Bronchial epithelial cell (primary cell): Measurements from ENCODE around the gene EFHD1. TPM values are rescaled to one million over a fixed set of nuclear protein-coding genes. Genes with fewer than 3 reads are reported as not detected.

Source experiments
- DNase-seq: peaks from one replicate; pipeline ENCODE4 v3.0.0-alpha.2; 2010; ENCODE audit warnings: low read depth
- FAIRE-seq: peaks from 2 replicates; lab custom pipeline; 2011; peaks lifted over from hg19 to GRCh38; lab: Jason Lieb, UNC
- H3K27me3 ChIP-seq: 2 replicates; pipeline ENCODE4 v1.5.1; 2011; ENCODE audit warnings: low read length; ENCODE audit not compliant: control insufficient read depth, insufficient read depth
- H3K36me3 ChIP-seq: 2 replicates; pipeline ENCODE4 v1.5.1; 2011; ENCODE audit warnings: low read length; ENCODE audit not compliant: control insufficient read depth, insufficient read depth
- H3K4me3 ChIP-seq: 2 replicates; pipeline ENCODE4 v1.5.1; 2011; ENCODE audit warnings: mild to moderate bottlenecking, low read depth, low read length, control low read depth
- total RNA-seq: library from RNA; depleted of rRNA; stranded (reverse); fragments of >200 nt; gene quantifications from 2 replicates; pipeline ENCODE4 v1.2.1, GENCODE V29; 2014
- TF ChIP-seq, protein P1 (sequence below): IDR thresholded peaks from 2 replicates; pipeline ENCODE4 v1.5.1; 2011; ENCODE audit warnings: mild to moderate bottlenecking, moderate library complexity, low read length, control low read depth, inconsistent platforms; ENCODE audit not compliant: insufficient read depth, severe bottlenecking

The EFHD1 gene
- total RNA-seq, 1 donor from 2014 or later: not detected

DNA sequence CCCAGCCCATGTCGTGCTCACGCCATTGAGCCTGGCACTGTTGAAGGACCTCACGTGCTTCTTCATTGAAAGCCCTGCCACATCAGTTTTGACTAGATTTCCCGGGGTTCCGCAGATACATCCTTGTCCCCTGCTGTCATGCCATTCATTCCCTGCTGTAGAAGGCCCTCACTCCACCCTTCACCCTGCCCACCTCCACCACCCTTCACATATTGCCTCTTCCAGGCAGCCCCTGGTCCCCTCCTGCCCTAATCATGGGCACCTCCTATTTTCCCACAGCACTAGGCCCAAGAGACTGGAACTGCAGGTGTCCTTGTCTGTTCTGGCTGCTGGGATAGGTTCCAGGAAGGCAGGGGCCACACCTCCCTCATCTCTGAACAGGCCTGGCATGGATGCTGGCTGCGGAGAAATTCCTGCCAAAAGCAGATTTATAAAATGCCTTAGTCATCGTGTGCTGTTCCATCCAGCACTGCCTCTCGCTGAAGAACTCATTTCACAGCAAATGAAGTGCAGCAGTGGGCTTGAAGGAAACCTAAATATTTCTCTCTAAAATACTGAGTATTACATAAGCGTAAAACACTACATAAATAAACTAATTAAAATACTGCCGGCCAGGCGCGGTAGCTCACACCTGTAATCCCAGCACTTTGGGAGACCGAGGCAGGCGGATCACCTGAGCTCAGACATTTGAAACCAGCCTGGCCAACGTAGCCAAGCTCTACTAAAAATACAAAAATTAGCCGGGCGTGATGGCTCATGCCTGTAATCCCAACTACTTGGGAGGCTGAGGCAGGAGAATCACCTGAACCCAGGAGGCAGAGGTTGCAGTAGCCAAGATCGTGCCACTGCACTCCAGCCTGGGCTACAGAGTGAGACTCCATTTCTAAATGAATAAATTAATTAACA is 44.5 kb upstream of the EFHD1 start:
- TF ChIP-seq, protein P1, sequence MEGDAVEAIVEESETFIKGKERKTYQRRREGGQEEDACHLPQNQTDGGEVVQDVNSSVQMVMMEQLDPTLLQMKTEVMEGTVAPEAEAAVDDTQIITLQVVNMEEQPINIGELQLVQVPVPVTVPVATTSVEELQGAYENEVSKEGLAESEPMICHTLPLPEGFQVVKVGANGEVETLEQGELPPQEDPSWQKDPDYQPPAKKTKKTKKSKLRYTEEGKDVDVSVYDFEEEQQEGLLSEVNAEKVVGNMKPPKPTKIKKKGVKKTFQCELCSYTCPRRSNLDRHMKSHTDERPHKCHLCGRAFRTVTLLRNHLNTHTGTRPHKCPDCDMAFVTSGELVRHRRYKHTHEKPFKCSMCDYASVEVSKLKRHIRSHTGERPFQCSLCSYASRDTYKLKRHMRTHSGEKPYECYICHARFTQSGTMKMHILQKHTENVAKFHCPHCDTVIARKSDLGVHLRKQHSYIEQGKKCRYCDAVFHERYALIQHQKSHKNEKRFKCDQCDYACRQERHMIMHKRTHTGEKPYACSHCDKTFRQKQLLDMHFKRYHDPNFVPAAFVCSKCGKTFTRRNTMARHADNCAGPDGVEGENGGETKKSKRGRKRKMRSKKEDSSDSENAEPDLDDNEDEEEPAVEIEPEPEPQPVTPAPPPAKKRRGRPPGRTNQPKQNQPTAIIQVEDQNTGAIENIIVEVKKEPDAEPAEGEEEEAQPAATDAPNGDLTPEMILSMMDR: no peak
- H3K36me3 ChIP-seq: no peaks in the 10 kb centered on the region
- H3K27me3 ChIP-seq: no peaks in the 10 kb centered on the region
- no peak overlapping the region for H3K4me3 ChIP-seq
- peak; percentile 80 for DNase-seq
- peak; percentile 89 for FAIRE-seq

DNA sequence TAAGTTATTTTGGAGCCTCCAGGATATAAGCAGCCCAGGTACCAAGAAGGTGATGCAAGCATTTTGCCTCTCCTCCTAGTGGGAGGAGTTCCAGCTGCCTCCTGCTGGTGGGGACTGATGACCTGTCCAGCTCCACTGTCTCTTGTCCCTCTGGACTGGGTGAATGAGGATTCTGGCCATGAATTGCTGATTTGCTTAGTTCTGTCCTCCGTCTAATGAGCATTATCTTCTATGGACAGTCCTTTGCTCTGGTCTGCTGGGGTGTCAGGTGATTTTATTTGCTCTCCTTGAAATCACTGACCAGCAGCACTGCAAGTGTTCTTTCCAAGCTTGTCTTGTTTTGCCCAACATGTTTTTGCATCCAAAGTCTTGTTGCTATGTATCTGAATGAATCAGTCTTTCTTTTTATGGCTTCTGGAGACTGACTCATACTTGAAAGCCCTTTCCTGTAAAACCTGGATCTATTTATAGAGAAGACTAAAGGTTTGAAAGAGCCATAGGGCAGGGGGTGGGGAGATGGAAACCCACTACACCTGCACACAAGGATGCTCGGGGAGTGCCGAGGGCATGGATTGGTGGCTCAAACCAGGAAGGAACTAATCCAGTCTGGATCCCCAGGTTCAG is 40.5 kb upstream of the EFHD1 start:
- TF ChIP-seq, protein P1: peak; percentile 56
- no peak for FAIRE-seq
- H3K27me3 ChIP-seq: no peaks in the 10 kb centered on the region
- no peaks in the 10 kb centered on the region for H3K36me3 ChIP-seq
- peak; percentile 97 for DNase-seq
- no peak overlapping the region for H3K4me3 ChIP-seq

DNA sequence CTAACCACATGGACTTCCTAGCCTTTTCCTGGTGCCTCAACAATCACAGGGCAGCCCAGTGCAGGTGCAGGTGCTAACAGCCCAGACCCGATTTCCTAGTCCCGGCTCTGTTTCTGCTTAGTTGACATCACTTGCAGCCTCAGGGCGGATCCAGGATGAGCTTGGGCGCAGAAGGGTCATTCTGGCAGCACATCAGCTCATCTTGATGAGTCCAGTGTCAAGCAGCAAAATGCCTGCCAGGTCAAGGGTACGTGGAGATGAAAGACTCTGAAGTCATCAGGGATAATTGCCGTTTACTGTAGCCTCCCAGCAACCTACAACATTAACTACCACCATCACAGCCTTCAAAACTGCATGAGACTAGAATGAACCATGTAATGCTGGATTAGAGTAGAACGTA is 39.4 kb upstream of the EFHD1 start:
- H3K27me3 ChIP-seq: no peaks in the 10 kb centered on the region
- DNase-seq (no peak), FAIRE-seq (no peak)
- no peaks in the 10 kb centered on the region for H3K36me3 ChIP-seq
- TF ChIP-seq, protein P1: no peak
- no peak overlapping the region for H3K4me3 ChIP-seq

DNA sequence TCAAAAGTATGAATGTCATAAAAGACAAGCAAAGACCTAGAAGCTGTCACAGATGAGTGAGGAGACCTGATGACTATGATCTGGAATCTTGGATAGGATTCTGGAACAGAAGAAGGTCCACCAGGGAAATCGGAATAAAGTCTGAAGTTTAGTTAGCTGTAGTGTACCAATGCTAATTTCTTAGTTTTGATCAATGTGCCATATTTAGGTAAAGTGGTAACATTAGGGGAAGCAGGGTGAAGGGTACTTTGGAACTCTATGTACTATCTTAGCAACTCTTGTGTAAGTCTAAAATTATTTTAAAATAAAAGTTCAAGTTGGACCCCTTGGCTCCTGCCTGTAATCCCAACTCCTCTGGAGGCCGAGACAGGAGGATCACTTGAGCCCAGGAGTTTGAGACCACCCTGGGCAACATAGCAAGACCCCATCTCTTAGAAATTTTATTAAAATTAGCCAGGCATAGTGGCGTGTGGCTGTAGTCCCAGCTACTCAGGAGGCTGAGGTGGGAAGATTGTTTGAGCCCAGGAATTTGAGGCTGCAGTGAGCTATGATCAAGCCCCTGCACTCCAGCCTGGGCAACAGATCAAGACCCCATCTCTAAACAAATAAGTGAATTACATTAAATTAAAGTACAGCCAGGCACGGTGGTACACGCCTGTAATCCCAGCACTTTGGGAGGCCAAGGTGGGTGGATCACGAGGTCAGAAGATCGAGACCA is 35.9 kb upstream of the EFHD1 start:
- DNase-seq (no peak), FAIRE-seq (no peak)
- H3K27me3 ChIP-seq: no peaks in the 10 kb centered on the region
- H3K36me3 ChIP-seq: no peaks in the 10 kb centered on the region
- TF ChIP-seq, protein P1: no peak
- H3K4me3 ChIP-seq: no peak overlapping the region

DNA sequence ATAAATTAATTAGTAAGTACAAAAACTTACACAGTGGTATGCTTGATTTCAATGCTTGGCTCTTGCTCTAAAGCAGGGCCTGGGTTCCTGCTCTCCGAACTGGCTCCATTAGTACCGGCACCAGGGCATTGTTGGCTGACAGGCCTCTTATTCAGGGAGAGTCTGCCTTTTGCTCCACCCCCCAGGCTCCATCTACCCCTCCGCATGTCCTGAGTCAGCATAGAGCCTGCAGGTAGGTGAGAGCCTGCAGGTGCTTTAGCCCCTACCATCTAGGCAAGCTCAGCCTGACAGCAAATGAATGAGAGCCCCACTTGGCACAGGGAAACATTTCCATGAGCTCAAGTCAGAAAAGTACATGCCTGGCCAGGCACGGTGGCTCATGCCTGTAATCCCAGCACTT is 35.1 kb upstream of the EFHD1 start:
- Histone ChIP-seq H3K27me3 (no peaks in the 10 kb centered on the region), H3K36me3 (no peaks in the 10 kb centered on the region), H3K4me3 (no peak overlapping the region)
- DNase-seq (no peak), FAIRE-seq (no peak)
- TF ChIP-seq, protein P1: no peak
